Mucosa of stomach (tissue), 1 donor: ENCODE measurements around the gene GALK2.
"Not testable (repeated sequence)": the region's sequence is repeated elsewhere in the genome, so short reads cannot be mapped to it uniquely, and the experiment has no call there.

Experiments
- H3K27me3 ChIP-seq: one replicate; pipeline ENCODE4 v1.7.0; 2013; ENCODE audit warnings: mild to moderate bottlenecking, low read length; ENCODE audit not compliant: control insufficient read depth, insufficient read depth
- H3K36me3 ChIP-seq: one replicate; pipeline ENCODE4 v1.7.0; 2013; ENCODE audit warnings: low read length; ENCODE audit not compliant: control insufficient read depth, insufficient read depth
- H3K4me1 ChIP-seq: one replicate; pipeline ENCODE4 v1.7.0; 2013; ENCODE audit warnings: mild to moderate bottlenecking, low read length; ENCODE audit not compliant: control insufficient read depth, insufficient read depth
- H3K4me3 ChIP-seq: one replicate; pipeline ENCODE4 v1.7.0; 2013; ENCODE audit warnings: low read length
- H3K9ac ChIP-seq: one replicate; pipeline ENCODE4 v1.7.0; 2013; ENCODE audit warnings: mild to moderate bottlenecking, low read length, moderate library complexity
- H3K9me3 ChIP-seq: one replicate; pipeline ENCODE4 v1.7.0; 2013; ENCODE audit warnings: mild to moderate bottlenecking, low read length, moderate library complexity; ENCODE audit not compliant: control insufficient read depth
- donor health status: Pancreatic carcinoma.

Gene GALK2

GRCh38 chr15:49174902-49175301, 4.9 kb downstream of the GALK2 start:
- Histone ChIP-seq H3K36me3 (no peaks in the 10 kb centered on the region), H3K9me3 (no peaks in the 10 kb centered on the region), H3K4me3 (no peak overlapping the region), H3K4me1 (peaks cover 12% of the 10 kb centered on the region), H3K27me3 (no peaks in the 10 kb centered on the region), H3K9ac (no peak overlapping the region)

- not testable (repeated sequence) for H3K9ac ChIP-seq, H3K36me3 ChIP-seq, H3K4me3 ChIP-seq, H3K27me3 ChIP-seq, H3K9me3 ChIP-seq
- H3K4me1 ChIP-seq = peaks cover 12% of the 10 kb centered on the region
Observed at GRCh38 chr15:49175582-49176397, 5.7 kb downstream of the GALK2 start.

GRCh38 chr15:49178497-49178896, 8.4 kb downstream of the GALK2 start:
- Histone ChIP-seq H3K4me3 (no peak overlapping the region), H3K27me3 (no peaks in the 10 kb centered on the region), H3K4me1 (peaks cover 12% of the 10 kb centered on the region), H3K9me3 (no peaks in the 10 kb centered on the region), H3K9ac (no peak overlapping the region), H3K36me3 (no peaks in the 10 kb centered on the region)

- Histone ChIP-seq H3K4me3 (no peak overlapping the region), H3K9ac (no peak overlapping the region), H3K27me3 (no peaks in the 10 kb centered on the region), H3K4me1 (peaks cover 12% of the 10 kb centered on the region), H3K9me3 (no peaks in the 10 kb centered on the region), H3K36me3 (no peaks in the 10 kb centered on the region)
Observed at GRCh38 chr15:49179433-49180190, 9.6 kb downstream of the GALK2 start.

GRCh38 chr15:49182128-49182527, 12.1 kb downstream of the GALK2 start:
- H3K9me3 ChIP-seq = no peaks in the 10 kb centered on the region
- no peaks in the 10 kb centered on the region for H3K4me1 ChIP-seq
- no peaks in the 10 kb centered on the region for H3K27me3 ChIP-seq
- H3K9ac ChIP-seq = no peak overlapping the region
- no peak overlapping the region for H3K4me3 ChIP-seq
- H3K36me3 ChIP-seq = no peaks in the 10 kb centered on the region

- H3K4me1 ChIP-seq, H3K9me3 ChIP-seq, H3K27me3 ChIP-seq, H3K9ac ChIP-seq, H3K4me3 ChIP-seq, H3K36me3 ChIP-seq: not testable (repeated sequence)
Observed at GRCh38 chr15:49183741-49184140, 13.7 kb downstream of the GALK2 start.

GRCh38 chr15:49185473-49185872, 15.4 kb downstream of the GALK2 start:
- H3K27me3 ChIP-seq = no peaks in the 10 kb centered on the region
- no peak overlapping the region for H3K9ac ChIP-seq
- H3K4me3 ChIP-seq = no peak overlapping the region
- no peaks in the 10 kb centered on the region for H3K36me3 ChIP-seq
- no peaks in the 10 kb centered on the region for H3K9me3 ChIP-seq
- no peaks in the 10 kb centered on the region for H3K4me1 ChIP-seq

- no peaks in the 10 kb centered on the region for H3K4me1 ChIP-seq
- no peaks in the 10 kb centered on the region for H3K27me3 ChIP-seq
- no peaks in the 10 kb centered on the region for H3K9me3 ChIP-seq
- no peak overlapping the region for H3K4me3 ChIP-seq
- no peaks in the 10 kb centered on the region for H3K36me3 ChIP-seq
- no peak overlapping the region for H3K9ac ChIP-seq
Observed at GRCh38 chr15:49187549-49188245, 17.6 kb downstream of the GALK2 start.

- no peaks in the 10 kb centered on the region for H3K27me3 ChIP-seq
- H3K4me1 ChIP-seq = no peaks in the 10 kb centered on the region
- no peak overlapping the region for H3K9ac ChIP-seq
- no peaks in the 10 kb centered on the region for H3K36me3 ChIP-seq
- H3K9me3 ChIP-seq = no peaks in the 10 kb centered on the region
- no peak overlapping the region for H3K4me3 ChIP-seq
Observed at GRCh38 chr15:49188933-49189332, 18.9 kb downstream of the GALK2 start.

GRCh38 chr15:49189631-49190030, 19.6 kb downstream of the GALK2 start:
- H3K9ac ChIP-seq = no peak overlapping the region
- no peaks in the 10 kb centered on the region for H3K9me3 ChIP-seq
- H3K4me3 ChIP-seq = no peak overlapping the region
- H3K36me3 ChIP-seq = no peaks in the 10 kb centered on the region
- H3K4me1 ChIP-seq = no peaks in the 10 kb centered on the region
- H3K27me3 ChIP-seq = no peaks in the 10 kb centered on the region

GRCh38 chr15:49190586-49190985, 20.5 kb downstream of the GALK2 start:
- no peaks in the 10 kb centered on the region for H3K4me1 ChIP-seq
- no peaks in the 10 kb centered on the region for H3K36me3 ChIP-seq
- H3K27me3 ChIP-seq = no peaks in the 10 kb centered on the region
- no peak overlapping the region for H3K9ac ChIP-seq
- H3K9me3 ChIP-seq = no peaks in the 10 kb centered on the region
- H3K4me3 ChIP-seq = no peak overlapping the region

- Histone ChIP-seq H3K4me3 (no peak overlapping the region), H3K9ac (no peak overlapping the region), H3K9me3 (no peaks in the 10 kb centered on the region), H3K4me1 (no peaks in the 10 kb centered on the region), H3K27me3 (no peaks in the 10 kb centered on the region), H3K36me3 (no peaks in the 10 kb centered on the region)
Observed at GRCh38 chr15:49191892-49192291, 21.8 kb downstream of the GALK2 start.
